A673 (cell line): Measurements from ENCODE around the gene GRIN2C. TPM values are rescaled to one million over a fixed set of nuclear protein-coding genes. Genes with fewer than 3 reads are reported as not detected.

Experiments used
- BruUV-seq: library from RNA; stranded (reverse); fragments of 400-500 nt; replicated peaks from 2 replicates; lab custom pipeline; 2021; lab: Mats Ljungman, UMichigan
- CTCF ChIA-PET: fragments of 300-600 bp; sonication (Branson Sonifier 250); formaldehyde crosslinking; loops from one replicate; lab custom pipeline; 2022; ENCODE audit warnings: antibody characterized with exemption; lab: Charles Lee
- POLR2A ChIA-PET: fragments of 300-600 bp; sonication (Branson Sonifier 250); formaldehyde crosslinking; loops from one replicate; lab custom pipeline; 2022; ENCODE audit warnings: antibody characterized with exemption; ENCODE audit not compliant: low non-redundant PET; lab: Charles Lee
- DNase-seq: peaks from one replicate; pipeline ENCODE4 v3.0.0-alpha.2; 2015; ENCODE audit warnings: low spot score
- H3K27ac ChIP-seq: fragments of 200-600 bp; sonication (generic); 2 replicates; pipeline ENCODE4 v1.5.1; 2016; ENCODE audit warnings: mixed run types, low read depth, mild to moderate bottlenecking, mixed read lengths, antibody characterized with exemption, low read length; ENCODE audit not compliant: poor library complexity, severe bottlenecking
- H3K27me3 ChIP-seq: fragments of 200-600 bp; sonication (generic); replicated peaks from 2 replicates; pipeline ENCODE4 v1.6.1; 2017; ENCODE audit warnings: mixed run types, low read depth, mild to moderate bottlenecking, mixed read lengths, antibody characterized with exemption, low read length; ENCODE audit not compliant: insufficient read depth, poor library complexity
- H3K36me3 ChIP-seq: fragments of 200-600 bp; sonication (generic); 2 replicates; pipeline ENCODE4 v1.6.1; 2016; ENCODE audit warnings: mixed run types, mild to moderate bottlenecking, mixed read lengths, antibody characterized with exemption, low read length; ENCODE audit not compliant: insufficient read depth, poor library complexity, severe bottlenecking
- H3K4me1 ChIP-seq: fragments of 200-600 bp; sonication (generic); 2 replicates; pipeline ENCODE4 v1.6.1; 2017; ENCODE audit warnings: mixed run types, mild to moderate bottlenecking, mixed read lengths, antibody characterized with exemption, low read length; ENCODE audit not compliant: insufficient read depth, poor library complexity, severe bottlenecking
- H3K4me3 ChIP-seq: fragments of 200-600 bp; sonication (generic); 2 replicates; pipeline ENCODE4 v1.5.1; 2016; ENCODE audit warnings: low read depth, mixed run types, mild to moderate bottlenecking, mixed read lengths, low read length; ENCODE audit not compliant: poor library complexity, severe bottlenecking
- H3K9me3 ChIP-seq: fragments of 200-600 bp; sonication (generic); 2 replicates; pipeline ENCODE4 v1.6.1; 2016; ENCODE audit warnings: mixed run types, low read depth, mild to moderate bottlenecking, mixed read lengths, antibody characterized with exemption, low read length; ENCODE audit not compliant: poor library complexity, severe bottlenecking
- EZH2 ChIP-seq: fragments of 200-600 bp; sonication (generic); IDR thresholded peaks from 2 replicates; pipeline ENCODE4 v1.6.1; 2017; ENCODE audit warnings: borderline replicate concordance, low read depth, mild to moderate bottlenecking, mixed read lengths, antibody characterized with exemption, low read length; ENCODE audit not compliant: poor library complexity, severe bottlenecking
- intact Hi-C: fragments of 100-400 bp; cut with micrococcal nuclease; formaldehyde crosslinking; loops from one replicate; pipeline ENCODE4 v1.10.0; 2022; ENCODE audit not compliant: unreplicated experiment
- total RNA-seq: library from RNA; stranded (reverse); gene quantifications from 2 replicates; pipeline ENCODE4 v1.2.3, GENCODE V29; 2021
- TF ChIP-seq, protein P1 (sequence below): fragments of 300-800, 200-600 bp; sonication (generic); conservative IDR thresholded peaks from 2 replicates; pipeline ENCODE4 v1.5.1; 2017; ENCODE audit warnings: low read depth, mild to moderate bottlenecking, antibody characterized with exemption, low read length, moderate library complexity, mixed read lengths

GRIN2C gene
- total RNA-seq, 1 experiment from 2014 or later, result 0.09 TPM

DNA sequence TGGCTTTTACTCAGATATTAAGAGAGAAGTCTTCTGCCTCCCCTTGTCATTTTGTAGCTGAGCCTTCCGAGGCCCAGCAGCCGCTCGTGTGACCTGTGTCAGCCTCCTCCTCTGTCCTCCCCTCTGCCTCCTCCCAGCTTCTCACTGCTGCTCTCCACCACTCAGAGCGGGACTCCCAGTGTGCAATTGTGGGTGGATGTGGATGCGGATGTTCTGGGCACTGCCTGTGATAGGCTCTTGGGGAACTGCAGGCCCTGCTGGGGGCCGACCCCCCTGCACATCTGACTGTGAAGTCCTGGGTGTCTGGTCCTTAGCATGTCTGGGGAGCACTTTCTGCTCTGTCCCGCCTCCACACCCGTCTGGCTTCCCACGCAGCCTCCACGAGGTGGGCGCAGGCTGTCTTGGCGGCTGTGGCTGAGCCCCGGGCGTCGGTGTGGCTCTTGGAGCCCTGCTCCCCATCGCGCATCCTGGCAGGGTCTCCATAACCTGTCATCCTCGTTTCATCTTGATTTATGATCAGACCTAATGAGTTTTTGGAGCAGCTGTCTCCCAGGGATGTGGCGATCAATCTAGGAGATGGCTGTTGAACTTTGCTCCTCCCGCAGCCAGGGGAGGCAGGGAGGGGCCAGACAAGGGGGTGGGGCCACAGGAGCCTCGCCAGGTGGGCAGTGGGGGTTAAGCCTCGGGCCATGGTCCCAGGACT is 28.1 kb downstream of the GRIN2C start:
- H3K4me1 ChIP-seq, result peaks cover 8% of the 10 kb centered on the region
- no peak overlapping the region for H3K27ac ChIP-seq
- ChIA-PET CTCF (interaction anchor here (1.2 kb wide), 1 partner anchor 31 kb away, joined by 4 read pairs; no protein-coding TSS in a partner anchor), POLR2A (no interaction called here)
- H3K9me3 ChIP-seq, result no peaks in the 10 kb centered on the region
- TF ChIP-seq EZH2, result no peak
- BruUV-seq, result no TSS peak
- intact Hi-C loops, result no loop called here
- no peak for DNase-seq
- H3K4me3 ChIP-seq, result no peak overlapping the region
- no peaks in the 10 kb centered on the region for H3K27me3 ChIP-seq
- no peaks in the 10 kb centered on the region for H3K36me3 ChIP-seq

DNA sequence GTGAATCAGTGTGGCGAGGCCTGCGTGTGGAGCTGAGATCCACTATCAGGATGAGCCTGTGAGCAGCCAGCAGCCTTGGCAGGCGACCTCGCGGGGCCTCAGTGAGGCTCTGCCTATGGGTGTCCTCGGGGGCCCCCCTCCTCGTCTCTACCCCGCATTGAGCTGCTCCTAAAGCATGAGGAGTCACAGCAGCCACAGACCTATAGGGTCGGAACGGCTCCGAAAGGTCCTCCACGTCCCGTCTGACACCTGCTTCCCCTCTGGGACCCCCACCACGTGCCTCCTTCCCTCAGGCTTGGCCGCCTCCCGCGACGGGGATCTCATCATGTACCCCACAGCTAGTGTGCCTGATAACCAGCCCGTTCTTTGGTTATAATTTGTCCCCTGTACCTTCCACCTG is 28.8 kb downstream of the GRIN2C start:
- no peak overlapping the region for H3K27ac ChIP-seq
- no peaks in the 10 kb centered on the region for H3K36me3 ChIP-seq
- H3K27me3 ChIP-seq, result no peaks in the 10 kb centered on the region
- TF ChIP-seq, protein P1, sequence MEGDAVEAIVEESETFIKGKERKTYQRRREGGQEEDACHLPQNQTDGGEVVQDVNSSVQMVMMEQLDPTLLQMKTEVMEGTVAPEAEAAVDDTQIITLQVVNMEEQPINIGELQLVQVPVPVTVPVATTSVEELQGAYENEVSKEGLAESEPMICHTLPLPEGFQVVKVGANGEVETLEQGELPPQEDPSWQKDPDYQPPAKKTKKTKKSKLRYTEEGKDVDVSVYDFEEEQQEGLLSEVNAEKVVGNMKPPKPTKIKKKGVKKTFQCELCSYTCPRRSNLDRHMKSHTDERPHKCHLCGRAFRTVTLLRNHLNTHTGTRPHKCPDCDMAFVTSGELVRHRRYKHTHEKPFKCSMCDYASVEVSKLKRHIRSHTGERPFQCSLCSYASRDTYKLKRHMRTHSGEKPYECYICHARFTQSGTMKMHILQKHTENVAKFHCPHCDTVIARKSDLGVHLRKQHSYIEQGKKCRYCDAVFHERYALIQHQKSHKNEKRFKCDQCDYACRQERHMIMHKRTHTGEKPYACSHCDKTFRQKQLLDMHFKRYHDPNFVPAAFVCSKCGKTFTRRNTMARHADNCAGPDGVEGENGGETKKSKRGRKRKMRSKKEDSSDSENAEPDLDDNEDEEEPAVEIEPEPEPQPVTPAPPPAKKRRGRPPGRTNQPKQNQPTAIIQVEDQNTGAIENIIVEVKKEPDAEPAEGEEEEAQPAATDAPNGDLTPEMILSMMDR, result no peak
- TF ChIP-seq EZH2, result no peak
- H3K9me3 ChIP-seq, result no peaks in the 10 kb centered on the region
- intact Hi-C loops, result no loop called here
- no TSS peak for BruUV-seq
- peaks cover 16% of the 10 kb centered on the region for H3K4me1 ChIP-seq
- no peak overlapping the region for H3K4me3 ChIP-seq
- DNase-seq, result no peak
- ChIA-PET CTCF (interaction anchor here (1.2 kb wide), 1 partner anchor 31 kb away, joined by 4 read pairs; no protein-coding TSS in a partner anchor), POLR2A (interaction anchor here (0.6 kb wide), 1 partner anchor 11 kb away, joined by 3 read pairs; no protein-coding TSS in a partner anchor)

DNA sequence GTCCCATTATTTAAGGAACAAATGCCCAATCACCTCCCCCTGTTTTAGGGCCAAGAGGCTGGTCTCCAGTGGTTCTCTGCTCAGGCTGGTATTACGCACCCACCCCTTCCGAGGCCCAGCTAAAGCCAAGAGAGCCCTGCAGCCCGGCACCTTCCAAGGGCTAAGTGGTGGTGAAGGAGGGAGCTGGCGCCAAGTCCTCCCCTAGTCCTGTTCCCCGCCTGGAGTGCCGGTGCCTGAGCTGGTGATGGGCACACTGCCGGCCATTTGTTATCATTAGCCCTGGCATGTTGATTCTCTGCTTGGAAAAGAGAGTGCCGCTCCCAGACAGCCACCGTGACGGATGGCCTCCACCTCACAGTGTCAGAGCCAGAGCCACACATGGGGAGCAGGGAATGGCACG is 31.9 kb downstream of the GRIN2C start:
- TF ChIP-seq, protein P1, result no peak
- TF ChIP-seq EZH2, result no peak
- no peaks in the 10 kb centered on the region for H3K36me3 ChIP-seq
- H3K4me1 ChIP-seq, result peaks cover 45% of the 10 kb centered on the region
- no peaks in the 10 kb centered on the region for H3K9me3 ChIP-seq
- ChIA-PET CTCF (no interaction called here), POLR2A (no interaction called here)
- no peak overlapping the region for H3K4me3 ChIP-seq
- no peak overlapping the region for H3K27ac ChIP-seq
- BruUV-seq, result no TSS peak
- DNase-seq, result no peak
- H3K27me3 ChIP-seq, result no peaks in the 10 kb centered on the region
- intact Hi-C loops, result no loop called here
